PFSK-1 (cell line): Measurements from ENCODE around the gene NRAP.

Experiments used
- FOXP2 ChIP-seq: optimal IDR thresholded peaks from 2 replicates; pipeline ENCODE3; 2011; ENCODE audit warnings: borderline replicate concordance, control low read depth, inconsistent platforms; ENCODE audit not compliant: insufficient read depth; ENCODE audit errors: extremely low read length, extremely low read depth
- POLR2AphosphoS5 ChIP-seq: IDR thresholded peaks from 2 replicates; pipeline ENCODE4 v1.6.1; 2012; ENCODE audit warnings: low read depth, mild to moderate bottlenecking, control low read depth, low read length, moderate library complexity
- SIN3A ChIP-seq: IDR thresholded peaks from 2 replicates; pipeline ENCODE4 v1.6.1; 2012; ENCODE audit warnings: mild to moderate bottlenecking, low read length, moderate library complexity, borderline replicate concordance; ENCODE audit not compliant: insufficient read depth
- TAF1 ChIP-seq: IDR thresholded peaks from 2 replicates; pipeline ENCODE4 v1.6.1; 2012; ENCODE audit warnings: low read length, control low read depth, borderline replicate concordance; ENCODE audit not compliant: insufficient read depth
- TF ChIP-seq, protein P1 (sequence below), 2 experiments: IDR thresholded peaks; 2 replicates each; pipeline versions ENCODE4 v1.6.1 to v1.8.0; 2011 to 2012; ENCODE audit warnings: low read depth in 2 of 2, low read length in 2 of 2, control low read depth in 1 of 2, inconsistent platforms in 1 of 2, mild to moderate bottlenecking in 1 of 2, moderate library complexity in 1 of 2; ENCODE audit not compliant: insufficient read depth in 1 of 2

The NRAP gene

GRCh38 chr10:113555751-113556150 lies 108.1 kb downstream of the NRAP start:
- TF ChIP-seq SIN3A (no peak), FOXP2 (no peak), POLR2AphosphoS5 (no peak), TAF1 (no peak)
- TF ChIP-seq, protein P1, sequence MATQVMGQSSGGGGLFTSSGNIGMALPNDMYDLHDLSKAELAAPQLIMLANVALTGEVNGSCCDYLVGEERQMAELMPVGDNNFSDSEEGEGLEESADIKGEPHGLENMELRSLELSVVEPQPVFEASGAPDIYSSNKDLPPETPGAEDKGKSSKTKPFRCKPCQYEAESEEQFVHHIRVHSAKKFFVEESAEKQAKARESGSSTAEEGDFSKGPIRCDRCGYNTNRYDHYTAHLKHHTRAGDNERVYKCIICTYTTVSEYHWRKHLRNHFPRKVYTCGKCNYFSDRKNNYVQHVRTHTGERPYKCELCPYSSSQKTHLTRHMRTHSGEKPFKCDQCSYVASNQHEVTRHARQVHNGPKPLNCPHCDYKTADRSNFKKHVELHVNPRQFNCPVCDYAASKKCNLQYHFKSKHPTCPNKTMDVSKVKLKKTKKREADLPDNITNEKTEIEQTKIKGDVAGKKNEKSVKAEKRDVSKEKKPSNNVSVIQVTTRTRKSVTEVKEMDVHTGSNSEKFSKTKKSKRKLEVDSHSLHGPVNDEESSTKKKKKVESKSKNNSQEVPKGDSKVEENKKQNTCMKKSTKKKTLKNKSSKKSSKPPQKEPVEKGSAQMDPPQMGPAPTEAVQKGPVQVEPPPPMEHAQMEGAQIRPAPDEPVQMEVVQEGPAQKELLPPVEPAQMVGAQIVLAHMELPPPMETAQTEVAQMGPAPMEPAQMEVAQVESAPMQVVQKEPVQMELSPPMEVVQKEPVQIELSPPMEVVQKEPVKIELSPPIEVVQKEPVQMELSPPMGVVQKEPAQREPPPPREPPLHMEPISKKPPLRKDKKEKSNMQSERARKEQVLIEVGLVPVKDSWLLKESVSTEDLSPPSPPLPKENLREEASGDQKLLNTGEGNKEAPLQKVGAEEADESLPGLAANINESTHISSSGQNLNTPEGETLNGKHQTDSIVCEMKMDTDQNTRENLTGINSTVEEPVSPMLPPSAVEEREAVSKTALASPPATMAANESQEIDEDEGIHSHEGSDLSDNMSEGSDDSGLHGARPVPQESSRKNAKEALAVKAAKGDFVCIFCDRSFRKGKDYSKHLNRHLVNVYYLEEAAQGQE (IDR thresholded peaks at IDR 0.05; ENCODE audit: insufficient read depth in 1 of 2, low read depth in 2 of 2, low read length in 2 of 2) = no peak

DNA sequence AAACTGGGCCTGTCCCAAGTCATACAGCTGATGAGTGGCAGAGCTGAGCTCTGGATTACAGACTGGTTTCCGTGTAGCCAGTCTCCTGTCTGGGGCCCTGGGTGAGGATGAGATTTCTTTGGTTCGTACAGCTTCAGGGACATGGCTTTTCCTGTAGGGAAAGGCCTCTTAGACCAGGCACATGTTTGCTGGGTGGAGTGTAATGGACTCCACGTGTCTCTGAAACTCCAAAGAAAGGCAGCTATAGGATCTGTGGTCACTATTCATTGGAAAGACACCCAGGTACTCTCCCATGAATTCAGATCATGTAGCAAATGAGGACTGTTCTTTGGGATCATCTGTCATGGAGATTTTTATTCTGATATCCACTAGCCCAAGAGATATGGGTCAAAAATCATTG lies 108.6 kb downstream of the NRAP start:
- TF ChIP-seq TAF1 (no peak), FOXP2 (no peak), POLR2AphosphoS5 (no peak), SIN3A (no peak)
- TF ChIP-seq, protein P1 (IDR thresholded peaks at IDR 0.05; ENCODE audit: insufficient read depth in 1 of 2, low read depth in 2 of 2, low read length in 2 of 2) = no peak

GRCh38 chr10:113554214-113554613 lies 109.6 kb downstream of the NRAP start:
- TF ChIP-seq POLR2AphosphoS5 (no peak), FOXP2 (no peak), SIN3A (no peak), TAF1 (no peak)
- TF ChIP-seq, protein P1 (IDR thresholded peaks at IDR 0.05; ENCODE audit: insufficient read depth in 1 of 2, low read depth in 2 of 2, low read length in 2 of 2) = no peak

DNA sequence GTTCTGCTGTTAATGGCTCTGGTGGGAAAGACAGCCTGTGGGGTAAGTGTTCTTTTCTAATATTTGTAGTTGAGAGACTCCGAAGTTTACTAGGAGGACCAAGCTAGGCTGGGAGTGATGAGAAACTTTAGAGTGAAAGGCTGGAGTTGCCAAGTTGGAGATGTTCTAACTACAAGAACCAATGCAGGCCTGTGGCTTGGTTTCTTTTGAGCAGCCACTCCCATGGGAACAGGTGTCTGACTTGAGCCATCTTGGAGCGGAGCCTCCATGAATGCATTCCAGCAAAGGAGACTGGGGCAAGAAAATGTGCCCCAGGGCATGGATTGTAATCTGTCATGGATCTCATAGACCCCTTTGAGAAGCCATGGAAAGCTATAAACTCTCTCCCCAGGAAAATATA lies 110.7 kb downstream of the NRAP start:
- TF ChIP-seq POLR2AphosphoS5 = no peak
- TF ChIP-seq TAF1 = no peak
- TF ChIP-seq SIN3A = no peak
- TF ChIP-seq, protein P1 (IDR thresholded peaks at IDR 0.05; ENCODE audit: insufficient read depth in 1 of 2, low read depth in 2 of 2, low read length in 2 of 2) = no peak
- no peak for TF ChIP-seq FOXP2

- TF ChIP-seq SIN3A = no peak
- TF ChIP-seq, protein P1 (IDR thresholded peaks at IDR 0.05; ENCODE audit: insufficient read depth in 1 of 2, low read depth in 2 of 2, low read length in 2 of 2) = no peak
- TF ChIP-seq FOXP2 = no peak
- TF ChIP-seq POLR2AphosphoS5 = no peak
- no peak for TF ChIP-seq TAF1
These were observed 111.1 kb downstream of the NRAP start, which contains the start of gene HABP2 for GRCh38 chr10:113552701-113553100. HABP2 (plus strand) TSS chr10:113553053; CDS start chr10:113553122, 69 bp downstream.
